SU-DHL-6 (cell line): ENCODE results near the gene SLC39A11.

ENCODE experiments used
- H2AFZ ChIP-seq: fragments of 200-600 bp; sonication (generic); 2 replicates; pipeline ENCODE4 v1.6.1; 2014; ENCODE audit warnings: low read depth, mild to moderate bottlenecking, moderate library complexity, mixed read lengths, antibody characterized with exemption, low read length; ENCODE audit not compliant: severe bottlenecking
- H3F3A ChIP-seq: fragments of 200-600 bp; shearing (Covaris generic); 2 replicates; pipeline ENCODE4 v1.6.0; 2016; ENCODE audit warnings: antibody characterized with exemption, mild to moderate bottlenecking; ENCODE audit not compliant: insufficient read depth
- H3K27ac ChIP-seq: fragments of 200-600 bp; sonication (generic); 2 replicates; pipeline ENCODE4 v1.5.1; 2016; ENCODE audit warnings: low read depth, mild to moderate bottlenecking, low read length, moderate library complexity, mixed read lengths
- H3K27me3 ChIP-seq: fragments of 200-600 bp; sonication (generic), shearing (Covaris generic); 2 replicates; pipeline ENCODE4 v1.6.0; 2014; ENCODE audit warnings: mild to moderate bottlenecking, low read length
- H3K36me3 ChIP-seq: fragments of 200-600 bp; sonication (generic); 2 replicates; pipeline ENCODE4 v1.6.1; 2014; ENCODE audit warnings: mild to moderate bottlenecking, low read length, mixed read lengths
- H3K4me2 ChIP-seq: fragments of 300-600, 200-600 bp; shearing (Covaris generic), sonication (generic); 2 replicates; pipeline ENCODE4 v1.6.0; 2014; ENCODE audit warnings: low read length, low read depth, mild to moderate bottlenecking; ENCODE audit not compliant: poor library complexity, severe bottlenecking
- H3K4me3 ChIP-seq: fragments of 200-600 bp; sonication (generic); 2 replicates; pipeline ENCODE4 v1.5.1; 2014; ENCODE audit warnings: antibody characterized with exemption, low read length, mild to moderate bottlenecking, mixed read lengths; ENCODE audit not compliant: insufficient read depth, poor library complexity, severe bottlenecking
- H3K79me2 ChIP-seq: fragments of 200-600 bp; sonication (generic); 2 replicates; pipeline ENCODE4 v1.6.1; 2014; ENCODE audit warnings: mild to moderate bottlenecking, low read length, moderate library complexity; ENCODE audit not compliant: insufficient read depth
- H3K9ac ChIP-seq: fragments of 200-600 bp; sonication (generic); 2 replicates; pipeline ENCODE4 v1.7.0; 2014; ENCODE audit warnings: mild to moderate bottlenecking, low read length
- H3K9me2 ChIP-seq: fragments of 200-600 bp; sonication (generic); replicated peaks from 2 replicates; pipeline ENCODE4 v1.6.1; 2014; ENCODE audit warnings: low read length; ENCODE audit not compliant: insufficient read depth
- H3K9me3 ChIP-seq: fragments of 200-600 bp; sonication (generic); 2 replicates; pipeline ENCODE4 v1.6.1; 2014; ENCODE audit warnings: low read length, mixed read lengths; ENCODE audit not compliant: insufficient read depth
- H4K20me1 ChIP-seq: fragments of 200-600 bp; sonication (generic); 2 replicates; pipeline ENCODE4 v1.6.1; 2014; ENCODE audit warnings: low read depth, mild to moderate bottlenecking, antibody characterized with exemption, low read length, moderate library complexity, mixed read lengths
- CTCF ChIP-seq: fragments of 200-600 bp; sonication (generic); IDR thresholded peaks from one replicate; pipeline ENCODE4 v1.5.1; 2017; ENCODE audit warnings: antibody characterized with exemption, mild to moderate bottlenecking, low read length, moderate library complexity; ENCODE audit not compliant: insufficient read depth, poor library complexity, severe bottlenecking
- EZH2phosphoT487 ChIP-seq: fragments of 200-600 bp; sonication (generic), shearing (Covaris generic); conservative IDR thresholded peaks from 2 replicates; pipeline ENCODE4 v1.6.1; 2018; ENCODE audit warnings: mild to moderate bottlenecking, antibody characterized with exemption, low read length, moderate library complexity, mixed read lengths

Gene SLC39A11

GRCh38 chr17:73028299-73028755, 64.2 kb downstream of the SLC39A11 start:
- Histone ChIP-seq H2AFZ (no peak overlapping the region), H3K79me2 (peaks cover 4% of the 10 kb centered on the region; the same call in 1 of the 2 replicates), H3K4me2 (no peak overlapping the region), H3K9me3 (no peaks in the 10 kb centered on the region), H3K27ac (no peak overlapping the region), H3K9me2 (no peaks in the 10 kb centered on the region), H3K36me3 (no peaks in the 10 kb centered on the region), H3K4me3 (no peak overlapping the region), H4K20me1 (no peaks in the 10 kb centered on the region), H3F3A (no peaks in the 10 kb centered on the region), H3K27me3 (no peaks in the 10 kb centered on the region), H3K9ac (no peak overlapping the region)
- TF ChIP-seq CTCF (no peak), EZH2phosphoT487 (no peak)

- H3K9me2 ChIP-seq = no peaks in the 10 kb centered on the region
- no peak overlapping the region for H3K27ac ChIP-seq
- no peaks in the 10 kb centered on the region for H3F3A ChIP-seq
- H3K79me2 ChIP-seq = peaks cover 4% of the 10 kb centered on the region; the same call in 1 of the 2 replicates
- no peak for TF ChIP-seq CTCF
- no peak for TF ChIP-seq EZH2phosphoT487
- H3K36me3 ChIP-seq = no peaks in the 10 kb centered on the region
- no peak overlapping the region for H3K4me2 ChIP-seq
- no peaks in the 10 kb centered on the region for H4K20me1 ChIP-seq
- H3K4me3 ChIP-seq = no peak overlapping the region
- no peaks in the 10 kb centered on the region for H3K9me3 ChIP-seq
- no peaks in the 10 kb centered on the region for H3K27me3 ChIP-seq
- no peak overlapping the region for H3K9ac ChIP-seq
- no peak overlapping the region for H2AFZ ChIP-seq
Measured at GRCh38 chr17:73027130-73027741, 65.3 kb downstream of the SLC39A11 start.

GRCh38 chr17:73025041-73025560, 67.4 kb downstream of the SLC39A11 start:
- no peaks in the 10 kb centered on the region for H3K36me3 ChIP-seq
- no peaks in the 10 kb centered on the region for H3K27me3 ChIP-seq
- no peak overlapping the region for H3K4me3 ChIP-seq
- TF ChIP-seq CTCF = no peak
- TF ChIP-seq EZH2phosphoT487 = no peak
- no peaks in the 10 kb centered on the region for H3F3A ChIP-seq
- H2AFZ ChIP-seq = no peak overlapping the region
- no peak overlapping the region for H3K4me2 ChIP-seq
- no peaks in the 10 kb centered on the region for H3K9me3 ChIP-seq
- H3K9ac ChIP-seq = no peak overlapping the region
- H4K20me1 ChIP-seq = no peaks in the 10 kb centered on the region
- H3K9me2 ChIP-seq = no peaks in the 10 kb centered on the region
- H3K79me2 ChIP-seq = peaks cover 6% of the 10 kb centered on the region; the same call in 1 of the 2 replicates
- no peak overlapping the region for H3K27ac ChIP-seq
